ENCODE results near the gene ADCK1.
"Not testable (repeated sequence)": the region's sequence is repeated elsewhere in the genome, so short reads cannot be mapped to it uniquely, and the experiment has no call there.

Gene ADCK1

GRCh38 chr14:77903221-77903620, 103.3 kb downstream of the ADCK1 start:
- no peak for DNase-seq (ENCODE audit: low read depth in 2 of 2)

DNA sequence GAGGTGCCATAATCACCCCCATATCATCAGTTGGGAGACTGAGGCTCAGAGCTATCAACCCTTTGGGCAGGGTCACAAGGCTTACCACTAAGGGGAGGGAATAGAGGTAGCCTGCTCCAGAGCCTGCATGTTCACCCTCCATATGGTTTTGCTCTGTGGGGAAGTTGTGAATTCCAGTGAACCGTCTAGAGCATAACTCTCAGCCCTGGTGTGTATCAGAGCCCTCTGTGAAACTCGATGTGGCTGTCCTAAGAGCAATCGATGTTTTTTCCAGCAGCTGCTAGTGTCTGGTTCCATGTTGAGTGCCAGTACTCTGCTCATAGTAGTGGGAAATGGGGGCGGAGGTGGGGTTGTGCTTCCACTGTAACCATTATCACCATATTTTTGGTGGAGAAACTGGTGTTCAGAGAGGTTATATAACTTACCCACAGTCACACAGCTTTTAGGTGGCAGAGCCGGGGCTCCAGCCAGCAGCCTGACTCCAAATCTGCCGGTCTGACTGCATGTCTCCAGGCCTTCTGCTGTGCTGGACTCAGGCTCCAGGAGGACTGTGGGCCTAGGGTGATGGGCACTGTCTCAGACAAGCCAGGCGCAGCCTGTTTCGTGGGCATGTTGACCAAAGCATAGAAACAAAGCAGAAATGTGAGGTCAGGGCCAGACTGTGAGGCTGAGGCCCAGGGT, 104.2 kb downstream of the ADCK1 start:
- no peak for DNase-seq (ENCODE audit: low read depth in 2 of 2)

DNA sequence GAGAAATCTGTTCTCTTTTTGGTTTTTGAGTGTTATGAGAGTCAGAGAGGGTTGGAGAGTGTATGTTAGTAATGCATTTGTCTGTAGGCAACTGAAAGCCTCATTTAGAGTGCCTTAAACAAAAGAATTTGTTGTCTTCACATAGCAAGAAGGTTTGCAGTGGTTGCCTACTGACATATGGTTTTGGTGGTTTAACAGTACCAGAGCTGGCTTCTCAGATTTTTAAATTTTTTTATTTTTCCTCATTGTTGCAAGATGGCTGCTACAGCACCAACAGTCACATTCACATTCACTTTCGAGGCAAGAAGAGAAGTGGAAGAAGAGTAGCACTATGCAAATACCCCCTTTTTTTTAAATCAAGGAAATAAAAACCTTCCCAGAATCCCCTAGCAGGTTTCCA, 106.5 kb downstream of the ADCK1 start:
- DNase-seq (ENCODE audit: low read depth in 2 of 2), result no peak

DNA sequence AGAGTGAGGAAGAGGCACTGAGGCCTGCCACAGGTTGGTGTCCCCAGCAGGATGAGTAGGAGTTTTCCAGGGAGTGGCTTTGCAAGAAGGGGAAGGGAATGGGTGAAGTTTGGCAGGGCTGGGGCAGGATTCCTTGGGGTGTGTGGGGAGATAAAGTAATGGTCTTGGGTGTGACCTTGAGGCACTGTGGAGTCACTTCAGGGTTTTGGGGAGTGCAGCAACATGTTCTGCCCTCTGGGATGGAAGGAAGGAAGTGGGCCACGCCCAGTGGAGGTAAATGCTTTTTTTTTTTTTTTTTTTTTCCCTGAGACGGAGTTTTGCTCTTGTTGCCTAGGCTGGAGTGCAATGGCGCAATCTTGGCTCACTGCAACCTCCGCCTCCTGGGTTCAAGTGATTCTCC, 108.9 kb downstream of the ADCK1 start:
- DNase-seq (ENCODE audit: low read depth in 2 of 2), result no peak

DNA sequence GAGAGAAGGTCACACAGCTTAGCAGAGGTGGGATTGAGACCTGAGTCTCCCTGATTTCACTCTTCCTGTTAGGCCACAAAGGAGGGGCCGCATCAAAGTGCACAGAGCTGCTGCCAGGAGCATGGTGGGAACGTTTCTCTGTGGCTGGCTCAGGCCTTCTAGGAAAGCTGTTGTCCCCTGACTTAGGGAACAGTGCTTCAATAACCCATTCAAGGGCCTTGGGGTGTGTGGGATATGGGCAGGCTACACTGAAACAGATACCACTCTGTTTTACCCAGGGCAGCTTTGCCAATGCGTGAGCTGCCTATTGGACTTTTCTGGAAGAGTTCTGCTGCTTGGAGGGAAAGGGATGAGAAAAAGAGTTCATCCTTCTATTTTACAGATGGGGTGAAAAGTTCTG, 110.0 kb downstream of the ADCK1 start:
- DNase-seq (ENCODE audit: low read depth in 2 of 2), result no peak

DNA sequence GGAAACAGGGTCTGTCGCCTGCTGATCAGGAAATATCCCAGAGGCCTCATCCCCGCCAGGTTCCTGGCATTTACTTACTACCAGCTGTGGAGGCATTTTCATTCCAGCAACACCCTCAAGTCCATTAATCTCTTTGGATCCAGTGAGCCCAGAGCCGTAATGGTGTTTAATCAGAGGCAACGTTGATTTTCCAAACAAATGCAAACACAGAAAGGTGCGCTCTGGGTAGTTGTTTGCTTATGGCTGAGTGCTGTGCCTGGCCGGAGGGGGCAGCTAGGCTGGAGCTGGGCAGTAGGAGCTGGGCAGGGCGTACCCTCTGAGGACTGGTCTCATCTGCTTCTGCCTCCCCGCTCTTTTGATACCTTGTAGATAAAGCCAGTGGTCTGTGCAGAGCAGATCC, 110.6 kb downstream of the ADCK1 start:
- DNase-seq (ENCODE audit: low read depth in 2 of 2), result no peak

- DNase-seq (ENCODE audit: low read depth in 2 of 2), result no peak
Measured at GRCh38 chr14:77911356-77911755, 111.4 kb downstream of the ADCK1 start.

- DNase-seq (ENCODE audit: low read depth in 2 of 2), result no peak
Measured at GRCh38 chr14:77912754-77913556, 113.0 kb downstream of the ADCK1 start.

DNA sequence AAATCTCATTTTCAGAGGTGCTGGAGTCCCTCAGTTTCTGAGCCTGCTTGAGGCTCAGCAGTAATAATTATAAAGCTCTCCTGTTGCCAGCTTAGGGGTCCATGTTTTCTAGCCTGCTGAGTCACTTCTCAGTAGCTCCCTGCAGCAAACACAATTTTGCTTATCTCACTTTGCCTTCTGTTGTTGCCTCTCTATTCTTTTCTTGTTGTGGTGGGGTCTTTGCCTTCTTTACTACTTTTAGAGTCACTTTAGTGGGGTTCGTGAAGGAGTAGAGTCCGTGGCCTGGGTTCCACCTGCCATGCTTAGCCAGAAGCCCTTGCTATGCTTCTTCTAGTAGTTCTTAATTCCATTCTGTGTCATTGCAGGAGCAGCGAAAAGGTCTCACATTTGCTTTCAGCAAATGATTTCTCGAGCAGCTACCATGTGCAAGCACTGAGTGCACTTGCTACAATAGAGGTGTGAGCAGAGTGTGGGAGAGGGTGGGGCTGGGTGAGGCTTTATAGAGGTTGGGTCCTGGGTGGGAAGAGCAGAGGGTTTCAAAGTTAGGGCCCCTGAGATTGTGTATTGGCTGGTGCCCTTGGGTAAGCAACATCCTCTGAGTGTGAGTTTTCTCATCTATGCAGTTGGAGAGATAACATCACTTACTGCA, 114.3 kb downstream of the ADCK1 start:
- DNase-seq (ENCODE audit: low read depth in 2 of 2), result no peak

GRCh38 chr14:77915390-77915789, 115.5 kb downstream of the ADCK1 start:
- not testable (repeated sequence) for DNase-seq (ENCODE audit: low read depth in 2 of 2)

DNA sequence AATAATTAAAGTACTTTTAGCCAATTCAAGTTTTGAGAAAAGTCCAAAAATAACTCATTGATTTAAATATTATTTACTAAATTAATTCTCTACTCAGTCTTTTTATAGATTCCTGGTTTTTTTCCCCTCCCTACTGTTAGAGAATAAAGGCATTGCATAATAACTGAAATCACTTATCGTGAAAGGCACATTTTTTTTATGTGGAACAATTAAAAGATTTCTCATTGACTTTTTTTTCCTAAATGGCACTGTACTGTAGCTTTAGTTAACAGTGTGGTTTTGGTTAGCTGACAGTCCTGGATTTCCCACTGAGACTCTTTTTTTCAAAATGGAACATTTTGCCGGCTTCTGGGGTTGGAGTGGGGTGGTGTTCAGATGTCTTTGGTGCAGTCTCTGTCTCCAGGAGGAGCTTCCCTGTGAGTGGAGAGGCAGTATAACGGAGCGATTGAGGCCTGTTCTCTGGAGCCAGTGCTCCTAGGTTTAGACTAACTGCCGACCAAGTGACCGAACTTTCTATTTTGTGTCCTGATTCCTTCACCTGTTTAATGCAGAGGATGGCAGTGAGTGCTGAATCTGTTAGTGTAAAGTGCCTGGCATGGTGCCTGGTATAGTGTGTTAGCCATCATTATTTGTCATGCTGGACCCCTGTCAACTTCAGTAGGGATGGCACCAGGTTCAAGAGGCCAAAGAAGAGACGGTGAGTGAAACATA, 117.7 kb downstream of the ADCK1 start:
- no peak for DNase-seq (ENCODE audit: low read depth in 2 of 2)

DNA sequence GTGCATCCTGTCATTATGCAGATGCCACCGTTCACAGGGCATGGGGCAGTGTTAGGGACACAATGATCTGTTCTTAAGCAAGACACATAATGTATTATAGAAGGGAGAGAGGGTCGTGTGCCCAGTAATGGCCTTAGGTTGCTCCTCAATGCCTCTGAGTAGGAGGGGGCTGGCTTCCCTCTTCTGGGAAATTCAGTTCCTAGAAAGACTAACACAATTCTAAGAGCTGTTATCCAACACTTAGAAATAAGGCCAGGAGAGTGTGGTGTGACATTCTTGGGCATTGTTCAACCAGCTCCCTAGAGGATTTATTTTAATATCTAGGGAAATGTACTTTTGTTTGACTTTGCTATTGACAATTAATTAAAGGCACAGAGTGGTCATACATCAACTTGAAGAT, 118.5 kb downstream of the ADCK1 start:
- DNase-seq (ENCODE audit: low read depth in 2 of 2), result no peak

DNA sequence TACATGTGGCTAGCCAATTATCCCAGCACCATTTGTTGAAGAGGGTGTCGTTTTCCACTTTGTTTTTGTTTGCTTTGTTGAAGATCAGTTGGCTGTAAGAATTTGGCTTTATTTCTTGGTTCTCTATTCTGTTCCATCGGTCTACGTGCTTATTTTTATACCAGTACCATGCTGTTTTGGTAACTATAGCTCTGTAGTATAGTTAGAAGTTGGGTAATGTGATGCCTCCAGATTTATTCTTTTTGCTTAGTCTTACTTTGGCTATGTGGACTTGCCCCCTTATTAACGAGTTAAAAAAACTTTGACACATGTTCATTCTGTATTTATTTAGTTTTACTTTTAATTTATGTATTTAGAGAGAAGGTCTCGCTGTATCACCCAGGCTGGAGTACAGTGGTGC, 120.4 kb downstream of the ADCK1 start:
- DNase-seq (ENCODE audit: low read depth in 2 of 2), result no peak

- DNase-seq (ENCODE audit: low read depth in 2 of 2), result no peak
Measured at GRCh38 chr14:77921818-77922217, 121.9 kb downstream of the ADCK1 start.

DNA sequence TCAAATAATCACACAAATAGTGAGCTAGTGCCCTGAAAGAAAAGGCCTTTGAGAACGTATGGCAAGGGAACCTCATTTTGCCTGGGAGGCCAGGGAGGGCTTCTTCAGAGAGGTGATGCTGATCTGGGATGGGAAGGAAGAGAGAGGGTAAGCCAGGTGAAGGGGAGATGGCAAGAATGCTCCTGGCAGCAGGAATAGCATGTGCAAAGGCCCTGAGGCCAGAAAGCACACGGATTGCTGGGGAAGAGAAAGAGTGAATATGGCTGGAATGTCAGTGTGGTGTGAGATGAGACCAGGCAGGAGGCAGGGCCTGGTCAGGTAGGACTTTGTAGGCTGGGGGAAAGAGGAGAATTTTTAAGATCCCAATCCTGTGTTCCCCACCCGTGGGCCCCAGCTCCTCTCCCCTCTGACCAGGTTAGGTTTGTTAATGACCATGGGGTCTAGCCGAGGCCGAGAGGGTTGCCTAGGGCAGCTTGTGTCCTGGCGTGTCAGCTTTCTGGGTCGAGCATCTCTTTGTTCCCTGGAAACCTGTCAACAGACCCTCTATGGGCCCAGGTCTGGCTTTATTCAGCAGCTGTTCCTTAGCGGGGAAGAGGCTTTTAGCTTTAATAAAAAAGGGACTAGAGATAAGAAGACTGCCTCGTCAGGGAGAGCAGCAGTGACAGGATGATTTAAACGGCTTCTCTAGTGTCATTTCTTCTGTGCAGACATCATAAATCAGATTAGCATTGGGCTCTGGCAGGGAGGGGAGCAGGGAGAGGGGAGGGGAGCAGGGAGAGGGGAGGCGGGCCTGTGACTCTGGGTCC, 123.4 kb downstream of the ADCK1 start:
- DNase-seq (ENCODE audit: low read depth in 2 of 2), result no peak

DNA sequence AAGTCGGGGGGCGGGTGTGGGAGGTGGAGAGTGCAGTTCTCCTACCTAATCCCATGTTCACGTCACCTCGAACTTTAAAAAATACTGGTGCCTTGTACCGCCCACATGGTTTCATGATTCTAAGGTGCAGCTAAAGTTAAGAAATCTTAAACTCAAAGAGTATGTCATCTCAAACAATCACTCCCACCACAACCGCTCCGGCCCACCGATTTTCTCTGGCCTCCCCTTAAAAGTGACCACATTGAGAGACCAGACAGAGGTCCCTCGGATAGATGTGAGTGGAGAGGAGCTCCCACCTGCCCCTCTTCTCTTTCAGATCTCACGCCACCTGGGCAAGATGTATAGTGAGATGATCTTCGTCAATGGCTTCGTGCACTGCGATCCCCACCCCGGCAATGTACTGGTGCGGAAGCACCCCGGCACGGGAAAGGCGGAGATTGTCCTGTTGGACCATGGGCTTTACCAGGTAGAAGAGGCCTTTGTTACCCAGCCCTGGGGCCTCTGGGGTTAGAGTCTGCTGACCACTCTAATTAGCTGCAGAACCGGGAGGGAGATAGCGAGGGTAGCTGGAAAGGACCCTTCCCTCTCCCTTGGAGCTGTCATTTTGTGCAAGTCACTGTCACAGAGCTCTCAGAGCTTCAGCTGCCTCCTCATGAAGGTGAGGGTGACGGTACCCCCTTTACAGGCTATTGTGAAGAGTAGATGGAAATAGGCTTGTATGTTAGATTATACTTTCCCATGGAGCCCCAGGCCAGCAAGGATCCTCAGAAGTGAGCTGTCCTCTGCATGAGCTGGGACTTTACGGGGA, 124.4 kb downstream of the ADCK1 start:
- DNase-seq (ENCODE audit: low read depth in 2 of 2), result no peak

- no peak for DNase-seq (ENCODE audit: low read depth in 2 of 2)
Measured at GRCh38 chr14:77926942-77927341, 127.0 kb downstream of the ADCK1 start.

DNA sequence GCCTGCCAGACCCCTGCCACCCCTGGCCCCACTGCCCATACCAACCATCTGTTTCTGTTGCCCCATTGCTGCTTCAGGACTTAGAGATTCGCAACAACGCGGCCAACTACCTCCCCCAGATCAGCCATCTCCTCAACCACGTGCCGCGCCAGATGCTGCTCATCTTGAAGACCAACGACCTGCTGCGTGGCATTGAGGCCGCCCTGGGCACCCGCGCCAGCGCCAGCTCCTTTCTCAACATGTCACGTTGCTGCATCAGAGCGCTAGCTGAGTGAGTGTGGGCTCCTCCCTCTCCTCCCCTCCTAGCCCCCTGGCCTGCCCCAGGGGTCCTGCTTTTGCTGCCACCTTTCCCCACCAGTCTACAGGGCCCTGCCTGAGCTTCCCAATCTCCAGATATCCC, 131.5 kb downstream of the ADCK1 start:
- no peak for DNase-seq (ENCODE audit: low read depth in 2 of 2)

- DNase-seq (ENCODE audit: low read depth in 2 of 2), result no peak
Measured at GRCh38 chr14:77936138-77936639, 136.3 kb downstream of the ADCK1 start.

- no peak for DNase-seq (ENCODE audit: low read depth in 2 of 2)
Measured at GRCh38 chr14:77947372-77947771, 147.5 kb downstream of the ADCK1 start.
